ENCODE results near the gene FOXC1. TPM values are rescaled to one million over a fixed set of nuclear protein-coding genes. Genes with fewer than 3 reads are reported as not detected.

The FOXC1 gene
- total and polyA plus RNA-seq, 2 donors (not counting 1 experiment from before 2014, with no cell fraction given): 0.04 to 0.52 TPM

DNA sequence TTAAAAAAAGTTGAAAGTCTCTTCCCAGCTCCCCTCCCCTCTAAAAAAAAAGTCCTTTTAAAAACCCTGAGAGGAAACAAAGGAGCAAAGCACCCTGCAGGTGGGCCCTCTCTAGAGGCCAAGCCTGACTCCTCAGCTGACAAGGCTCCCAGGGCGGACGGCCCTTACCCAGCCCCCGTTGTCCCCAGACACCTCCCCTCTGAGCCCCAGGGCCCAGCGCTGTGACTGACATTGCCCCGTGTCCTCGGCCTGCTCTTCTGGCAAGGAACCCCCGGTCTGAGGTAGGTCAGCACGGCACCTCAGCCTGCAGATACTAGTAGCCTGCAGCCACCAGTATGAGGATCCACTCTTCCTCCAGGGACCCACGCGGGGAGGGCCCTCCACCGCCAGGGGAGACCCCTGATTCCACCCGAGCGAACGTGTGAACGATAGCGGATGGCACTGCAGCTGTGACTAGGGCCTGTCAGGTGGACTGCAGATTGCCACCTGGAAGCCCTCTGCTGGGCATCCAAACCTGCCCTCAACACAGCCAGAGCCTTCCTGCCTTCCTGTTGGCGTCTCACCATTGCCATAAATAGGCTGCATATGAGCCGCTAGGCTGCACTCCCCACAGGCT, 34.2 kb downstream of the FOXC1 start:
- H3K27ac Mint-ChIP-seq: no peak overlapping the region
- no peak overlapping the region for H2AFZ ChIP-seq (ENCODE audit: insufficient read depth, low read depth, low read length, poor library complexity, severe bottlenecking)
- H3K4me3 Mint-ChIP-seq: no peak overlapping the region
- ChIA-PET CTCF (interaction anchor here (1.1 kb wide), 1 partner anchor 991 kb away, joined by 3 read pairs; no protein-coding TSS in a partner anchor), POLR2A (no interaction called here)
- no peaks in the 10 kb centered on the region for H4K20me1 ChIP-seq (ENCODE audit: control insufficient read depth, insufficient read depth, low read length, poor library complexity, severe bottlenecking)
- H3K27me3 ChIP-seq (replicated peaks in 1 of 4; ENCODE audit: control extremely low read depth in 1 of 4, control insufficient read depth in 3 of 4, insufficient read depth in 4 of 4, low read length in 3 of 4): no peaks in the 10 kb centered on the region
- WGBS (ENCODE audit: insufficient coverage): 70% methylated on average over 18 of the region's 18 CpGs
- ATAC-seq (ENCODE audit: low read depth) (no peak), DNase-seq (no peak)
- no peak overlapping the region for H3K9ac ChIP-seq (ENCODE audit: low read length)
- H3K9me3 ChIP-seq (ENCODE audit: control extremely low read depth in 1 of 3, control insufficient read depth in 2 of 3, insufficient read depth in 1 of 3, low read length in 2 of 3): peaks cover 0 to 2% (median 0%) of the 10 kb centered on the region in 3 donors
- H3K27me3 Mint-ChIP-seq: peaks cover 4% of the 10 kb centered on the region
- intact Hi-C loops (cut with micrococcal nuclease): no loop called here
- H3K27ac ChIP-seq (ENCODE audit: low read length in 2 of 2): no peak overlapping the region
- H3K4me2 ChIP-seq (replicated peaks; ENCODE audit: low read depth, low read length, poor library complexity, severe bottlenecking): no peak overlapping the region
- no peaks in the 10 kb centered on the region for H3K4me1 ChIP-seq (ENCODE audit: control insufficient read depth in 2 of 2, insufficient read depth in 2 of 2, low read length in 2 of 2)
- H3K4me3 ChIP-seq (ENCODE audit: control extremely low read depth in 1 of 5, extremely low read depth in 1 of 5, insufficient read depth in 1 of 5, low read depth in 2 of 5, low read length in 4 of 5): no peak overlapping the region
- peaks cover 3% of the 10 kb centered on the region for H3K4me1 Mint-ChIP-seq
- H3K9me3 Mint-ChIP-seq (ENCODE audit: insufficient read depth): no peaks in the 10 kb centered on the region
- no peak for TF ChIP-seq EZH2 (IDR thresholded peaks at IDR 0.05; ENCODE audit: borderline replicate concordance, insufficient read depth, low read depth, low read length, poor library complexity, severe bottlenecking)
- TF ChIP-seq CTCF (IDR thresholded peaks at IDR 0.05): no peak
- H3K36me3 ChIP-seq (replicated peaks in 1 of 2; ENCODE audit: control extremely low read depth in 1 of 2, control insufficient read depth in 1 of 2, extremely low read depth in 1 of 2, insufficient read depth in 2 of 2, low read length in 1 of 2): no peaks in the 10 kb centered on the region
- H3K79me2 ChIP-seq (ENCODE audit: control insufficient read depth, insufficient read depth, low read length): no peaks in the 10 kb centered on the region

DNA sequence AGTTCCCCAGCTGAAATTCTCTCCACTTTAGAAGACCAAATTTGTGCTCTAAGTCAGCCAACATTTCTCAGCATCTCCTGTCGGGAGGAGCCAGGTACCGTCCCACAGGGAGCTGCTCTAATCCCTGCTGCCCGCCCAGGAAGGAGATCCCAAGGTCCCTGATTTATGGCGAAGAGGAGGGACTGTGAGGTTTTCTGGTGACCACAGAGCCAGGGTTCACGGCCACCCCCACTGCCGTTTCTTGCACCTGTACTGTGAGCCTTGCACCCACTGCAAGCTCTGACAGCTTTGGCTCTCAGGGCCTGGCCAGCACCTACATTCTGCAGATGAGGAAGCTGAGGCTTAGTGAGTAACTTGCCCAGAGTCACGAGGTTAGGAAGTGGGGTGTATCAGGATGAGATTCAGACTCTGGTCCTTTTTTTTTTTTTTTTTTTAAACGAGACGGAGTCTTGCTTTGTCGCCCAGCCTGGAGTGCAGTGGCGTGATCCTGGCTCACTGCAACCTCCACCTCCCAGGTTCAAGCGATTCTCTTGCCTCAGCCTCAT, 34.9 kb downstream of the FOXC1 start:
- Histone ChIP-seq H3K36me3 (replicated peaks in 1 of 2; ENCODE audit: control extremely low read depth in 1 of 2, control insufficient read depth in 1 of 2, extremely low read depth in 1 of 2, insufficient read depth in 2 of 2, low read length in 1 of 2) (no peaks in the 10 kb centered on the region), H3K9ac (ENCODE audit: low read length) (no peak overlapping the region), H3K27ac (ENCODE audit: low read length in 2 of 2) (no peak overlapping the region), H3K9me3 (ENCODE audit: control extremely low read depth in 1 of 3, control insufficient read depth in 2 of 3, insufficient read depth in 1 of 3, low read length in 2 of 3) (peaks cover 0 to 2% (median 0%) of the 10 kb centered on the region in 3 donors), H4K20me1 (ENCODE audit: control insufficient read depth, insufficient read depth, low read length, poor library complexity, severe bottlenecking) (no peaks in the 10 kb centered on the region), H3K4me3 (ENCODE audit: control extremely low read depth in 1 of 5, extremely low read depth in 1 of 5, insufficient read depth in 1 of 5, low read depth in 2 of 5, low read length in 4 of 5) (no peak overlapping the region), H3K4me1 (ENCODE audit: control insufficient read depth in 2 of 2, insufficient read depth in 2 of 2, low read length in 2 of 2) (no peaks in the 10 kb centered on the region), H3K79me2 (ENCODE audit: control insufficient read depth, insufficient read depth, low read length) (no peaks in the 10 kb centered on the region), H2AFZ (ENCODE audit: insufficient read depth, low read depth, low read length, poor library complexity, severe bottlenecking) (no peak overlapping the region), H3K4me2 (replicated peaks; ENCODE audit: low read depth, low read length, poor library complexity, severe bottlenecking) (no peak overlapping the region), H3K27me3 (replicated peaks in 1 of 4; ENCODE audit: control extremely low read depth in 1 of 4, control insufficient read depth in 3 of 4, insufficient read depth in 4 of 4, low read length in 3 of 4) (no peaks in the 10 kb centered on the region)
- ATAC-seq (ENCODE audit: low read depth): no peak
- H3K27me3 Mint-ChIP-seq: peaks cover 4% of the 10 kb centered on the region
- peaks cover 3% of the 10 kb centered on the region for H3K4me1 Mint-ChIP-seq
- no peaks in the 10 kb centered on the region for H3K9me3 Mint-ChIP-seq (ENCODE audit: insufficient read depth)
- CTCF ChIA-PET: interaction anchor here (1.1 kb wide), 1 partner anchor 990 kb away, joined by 3 read pairs; no protein-coding TSS in a partner anchor
- TF ChIP-seq EZH2 (IDR thresholded peaks at IDR 0.05; ENCODE audit: borderline replicate concordance, insufficient read depth, low read depth, low read length, poor library complexity, severe bottlenecking): no peak
- no peak for TF ChIP-seq CTCF (IDR thresholded peaks at IDR 0.05)
- no peak overlapping the region for H3K4me3 Mint-ChIP-seq
- no peak for DNase-seq
- H3K27ac Mint-ChIP-seq: no peak overlapping the region
- POLR2A ChIA-PET: no interaction called here
- WGBS (ENCODE audit: insufficient coverage): 80% methylated on average over 6 of the region's 12 CpGs
- intact Hi-C loops (cut with micrococcal nuclease): no loop called here

Data from B cell (primary cell).